Body of pancreas (tissue), 4 donors: ENCODE measurements around the gene HSD17B7.

Source experiments
- CTCF ChIP-seq, 7 experiments: fragments of 450-650 bp in 4 of 7; fragments of 200-600 bp in 3 of 7; sonication (generic) in 3 of 7; IDR thresholded peaks; one replicate each; pipeline ENCODE4 v1.5.1; 2016 to 2019; ENCODE audit warnings: antibody characterized with exemption in 7 of 7
- POLR2A ChIP-seq, 3 donors: fragments of 450-650 bp; IDR thresholded peaks; one replicate each; pipeline ENCODE4 v1.6.1; 2016; ENCODE audit warnings: antibody characterized with exemption in 3 of 3, mild to moderate bottlenecking in 2 of 3

- TF ChIP-seq CTCF (IDR thresholded peaks at IDR 0.05): no peak
- no peak for TF ChIP-seq POLR2A (IDR thresholded peaks at IDR 0.05)
Observed at GRCh38 chr1:162753001-162753658, 37.4 kb upstream of the HSD17B7 start.
